Mesendoderm (in vitro differentiated cells): ENCODE measurements around the gene WEE2.
A peak's percentile ranks its signal among the peaks of the same experiment; 100 is the strongest.

Source experiments
- DNase-seq: peaks from one replicate; pipeline ENCODE4 v3.0.0; 2013
- H2AK5ac ChIP-seq: 2 replicates; pipeline ENCODE4 v1.6.1; 2013; ENCODE audit warnings: low read length, inconsistent platforms
- H2BK120ac ChIP-seq: 2 replicates; pipeline ENCODE4 v1.6.1; 2013; ENCODE audit warnings: low read depth, mild to moderate bottlenecking, low read length, moderate library complexity, mixed read lengths
- H2BK15ac ChIP-seq: replicated peaks from 2 replicates; pipeline ENCODE4 v1.6.1; 2013; ENCODE audit warnings: low read depth, mild to moderate bottlenecking, moderate library complexity
- H2BK5ac ChIP-seq: 2 replicates; pipeline ENCODE4 v1.6.1; 2013; ENCODE audit warnings: low read length, inconsistent platforms
- H3K18ac ChIP-seq: 2 replicates; pipeline ENCODE4 v1.6.1; 2013; ENCODE audit warnings: mild to moderate bottlenecking, low read length, mixed read lengths
- H3K23ac ChIP-seq: one replicate; pipeline ENCODE4 v1.6.1; 2013; ENCODE audit warnings: low read length
- H3K27ac ChIP-seq: 2 replicates; pipeline ENCODE4 v1.5.1; 2013; ENCODE audit warnings: low read depth, mild to moderate bottlenecking, inconsistent platforms, low read length, moderate library complexity
- H3K27me3 ChIP-seq: 2 replicates; pipeline ENCODE4 v1.6.1; 2013; ENCODE audit warnings: low read length, control low read depth, mild to moderate bottlenecking, inconsistent platforms; ENCODE audit not compliant: insufficient read depth, poor library complexity
- H3K36me3 ChIP-seq: 2 replicates; pipeline ENCODE4 v1.6.1; 2013; ENCODE audit warnings: low read length, inconsistent platforms; ENCODE audit not compliant: control insufficient read depth, insufficient read depth
- H3K4ac ChIP-seq: one replicate; pipeline ENCODE4 v1.6.1; 2013; ENCODE audit warnings: low read depth, mild to moderate bottlenecking, low read length, moderate library complexity
- H3K4me1 ChIP-seq: 2 replicates; pipeline ENCODE4 v1.6.1; 2013; ENCODE audit warnings: low read depth, low read length, inconsistent platforms; ENCODE audit not compliant: control insufficient read depth
- H3K4me2 ChIP-seq: 2 replicates; pipeline ENCODE4 v1.6.1; 2013; ENCODE audit warnings: low read length
- H3K4me3 ChIP-seq: 2 replicates; pipeline ENCODE4 v1.5.1; 2013; ENCODE audit warnings: mild to moderate bottlenecking, low read length
- H3K56ac ChIP-seq: one replicate; pipeline ENCODE4 v1.6.1; 2013; ENCODE audit warnings: low read length
- H3K79me1 ChIP-seq: 2 replicates; pipeline ENCODE4 v1.6.1; 2013; ENCODE audit warnings: low read length, inconsistent platforms
- H3K79me2 ChIP-seq: 2 replicates; pipeline ENCODE4 v1.6.1; 2013; ENCODE audit warnings: mild to moderate bottlenecking, low read length; ENCODE audit not compliant: control insufficient read depth, insufficient read depth
- H3K9ac ChIP-seq: 2 replicates; pipeline ENCODE4 v1.6.1; 2013; ENCODE audit warnings: low read length, inconsistent platforms
- H4K5ac ChIP-seq: one replicate; pipeline ENCODE4 v1.6.1; 2013; ENCODE audit warnings: low read length
- H4K8ac ChIP-seq: one replicate; pipeline ENCODE4 v1.6.1; 2013; ENCODE audit warnings: low read depth, mild to moderate bottlenecking, control low read depth, low read length, moderate library complexity
- WGBS: extraction: QIAGEN DNeasy Blood & Tissue Kit; methylation state at CpG from one replicate; pipeline ENCODE4 v1.1.7; 2013; ENCODE audit warnings: low lambda C conversion rate, missing lambda C conversion rate; ENCODE audit not compliant: insufficient coverage; ENCODE audit errors: extremely low coverage; 5-methylcytosine and 5-hydroxymethylcytosine counted together

The WEE2 gene

DNA sequence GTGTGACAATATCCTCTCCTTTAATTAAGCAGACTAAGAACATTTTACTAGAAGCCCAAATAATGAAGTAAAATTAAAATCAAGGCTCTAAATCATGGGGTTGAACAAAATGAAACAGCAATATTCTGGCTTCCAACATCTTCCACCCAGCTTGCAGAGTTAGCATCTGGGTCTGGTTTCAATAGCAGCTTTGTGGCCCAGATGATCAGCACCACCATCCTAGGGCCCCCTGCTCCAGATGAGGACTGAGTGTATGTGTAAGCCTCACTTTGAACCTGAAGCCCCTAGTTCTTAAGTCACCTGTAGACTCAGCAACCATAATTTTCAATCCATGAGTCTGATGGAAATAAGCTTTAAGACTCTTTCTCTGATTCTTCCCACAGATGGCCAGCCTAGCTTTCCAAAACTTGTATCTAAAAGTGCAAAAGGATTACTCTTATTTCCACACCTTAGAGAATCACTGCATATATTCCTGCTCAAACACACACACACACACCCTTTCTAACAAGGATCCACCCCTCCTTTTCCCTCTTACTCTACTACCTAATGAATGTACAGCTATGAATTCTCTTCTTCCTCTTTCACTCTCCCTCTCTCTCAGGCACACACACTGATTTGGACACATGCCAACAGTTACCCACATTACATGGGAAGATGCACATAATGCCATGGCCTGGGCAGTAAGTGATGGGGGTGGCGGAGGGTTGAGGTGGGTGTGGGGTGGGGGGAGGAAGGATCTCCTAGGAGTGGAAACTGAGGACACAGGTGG is 9.7 kb upstream of the WEE2 start:
- Histone ChIP-seq H3K4me3 (no peak overlapping the region), H3K56ac (no peak overlapping the region), H3K27ac (no peak overlapping the region), H3K79me1 (peaks cover 15% of the 10 kb centered on the region), H2AK5ac (no peak overlapping the region), H3K79me2 (peaks cover 15% of the 10 kb centered on the region), H3K4me1 (peaks cover 8% of the 10 kb centered on the region), H3K4ac (no peak overlapping the region), H3K23ac (no peak overlapping the region), H2BK5ac (no peak overlapping the region), H3K27me3 (no peaks in the 10 kb centered on the region), H2BK120ac (no peak overlapping the region), H2BK15ac (no peak overlapping the region), H3K36me3 (no peaks in the 10 kb centered on the region), H3K18ac (no peak overlapping the region), H3K4me2 (no peak overlapping the region), H4K5ac (no peak overlapping the region), H3K9ac (no peak overlapping the region), H4K8ac (no peak overlapping the region)
- no CpG with 5 or more reads among the region's 1 CpG for WGBS
- no peak for DNase-seq

DNA sequence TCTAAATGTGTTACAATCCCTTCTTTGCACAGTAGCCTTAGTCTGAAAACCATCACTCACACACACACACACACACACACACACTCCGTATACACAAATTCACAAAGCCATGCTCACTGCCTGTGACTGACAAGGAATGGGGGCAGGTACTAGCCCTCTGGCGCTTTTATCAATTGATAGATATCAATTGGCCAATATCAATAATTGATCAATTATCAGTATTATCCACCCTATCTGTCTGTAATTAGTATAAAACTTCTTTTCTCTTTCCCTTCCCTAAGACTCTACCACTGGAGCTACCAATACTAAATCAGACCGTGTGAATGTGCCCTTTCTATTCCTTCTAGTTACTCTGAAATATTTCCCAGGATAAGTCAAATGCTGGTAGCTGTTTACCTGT is 8.3 kb upstream of the WEE2 start:
- H2AK5ac ChIP-seq = no peak overlapping the region
- DNase-seq = no peak
- peaks cover 8% of the 10 kb centered on the region for H3K4me1 ChIP-seq
- H4K5ac ChIP-seq = no peak overlapping the region
- H2BK15ac ChIP-seq = no peak overlapping the region
- H3K56ac ChIP-seq = no peak overlapping the region
- no peak overlapping the region for H3K4me2 ChIP-seq
- peaks cover 15% of the 10 kb centered on the region for H3K79me2 ChIP-seq
- H3K23ac ChIP-seq = no peak overlapping the region
- no CpG with 5 or more reads among the region's 3 CpGs for WGBS
- H3K27ac ChIP-seq = no peak overlapping the region
- no peak overlapping the region for H3K18ac ChIP-seq
- H2BK5ac ChIP-seq = no peak overlapping the region
- H3K4ac ChIP-seq = no peak overlapping the region
- no peak overlapping the region for H4K8ac ChIP-seq
- no peaks in the 10 kb centered on the region for H3K36me3 ChIP-seq
- H3K9ac ChIP-seq = no peak overlapping the region
- peaks cover 12% of the 10 kb centered on the region for H3K79me1 ChIP-seq
- H3K4me3 ChIP-seq = no peak overlapping the region
- H2BK120ac ChIP-seq = no peak overlapping the region
- H3K27me3 ChIP-seq = no peaks in the 10 kb centered on the region

DNA sequence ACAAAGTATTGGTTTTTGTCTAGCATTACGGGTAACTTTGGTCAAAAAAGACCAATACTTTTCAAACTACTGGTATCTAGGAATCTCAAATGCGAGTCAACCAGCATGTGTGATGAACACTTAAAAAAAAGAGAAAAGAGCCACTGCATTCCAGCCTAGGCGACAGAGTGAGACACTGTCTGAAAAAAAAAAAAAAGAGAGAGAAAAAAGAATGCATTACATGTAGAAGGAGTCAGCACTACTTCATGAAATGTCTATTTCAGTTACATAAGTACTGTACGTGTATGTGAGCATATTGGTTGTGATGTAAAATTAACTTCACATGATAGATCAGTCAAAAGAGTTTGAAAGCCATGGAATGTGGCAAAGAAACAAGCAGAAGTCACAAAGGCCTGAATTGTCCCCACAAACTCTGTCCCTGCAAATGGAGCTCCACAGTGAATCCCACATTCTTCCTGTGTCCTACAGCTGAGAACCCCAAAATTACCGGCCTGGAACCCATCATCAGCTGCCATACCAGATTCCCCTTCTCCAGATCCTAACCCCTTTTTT is 7.8 kb upstream of the WEE2 start:
- H2AK5ac ChIP-seq = no peak overlapping the region

DNA sequence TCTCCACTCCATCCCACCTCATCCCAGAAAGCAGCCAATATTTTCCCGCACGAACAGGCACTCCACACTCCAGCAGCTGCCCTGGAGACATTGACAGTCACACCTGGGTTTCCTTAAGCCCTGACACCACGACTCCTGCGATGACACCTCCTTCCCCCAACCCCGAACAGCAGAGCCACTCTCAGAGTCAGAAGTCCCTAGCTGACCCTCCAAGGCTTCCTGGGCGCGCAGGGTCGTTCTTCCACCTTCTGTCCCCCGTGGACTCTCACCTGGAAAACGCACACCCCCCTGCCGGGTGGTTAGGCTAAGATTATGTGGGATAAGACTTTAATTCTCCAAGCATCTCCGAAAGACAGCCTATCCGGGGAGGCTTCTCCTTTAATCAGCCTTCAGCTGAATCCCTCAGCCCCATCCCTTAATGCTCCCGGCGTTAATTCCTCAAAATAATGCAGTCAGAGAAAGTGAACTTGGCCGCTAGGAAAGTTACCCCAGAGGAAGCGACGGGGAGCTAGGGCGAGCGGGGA is 7.2 kb upstream of the WEE2 start:
- no peak overlapping the region for H2AK5ac ChIP-seq
- H3K18ac ChIP-seq = no peak overlapping the region
- H3K27me3 ChIP-seq = no peaks in the 10 kb centered on the region
- peak overlapping the region; percentile 49 for H3K4me3 ChIP-seq
- H3K23ac ChIP-seq = no peak overlapping the region
- H3K36me3 ChIP-seq = no peaks in the 10 kb centered on the region
- H4K8ac ChIP-seq = no peak overlapping the region
- H2BK5ac ChIP-seq = no peak overlapping the region
- no peak overlapping the region for H2BK15ac ChIP-seq
- WGBS = no CpG with 5 or more reads among the region's 20 CpGs
- peak; percentile 63 for DNase-seq
- peak overlapping the region; percentile 56 for H3K56ac ChIP-seq
- no peak overlapping the region for H2BK120ac ChIP-seq
- peaks cover 13% of the 10 kb centered on the region for H3K79me2 ChIP-seq
- H3K9ac ChIP-seq = peak overlapping the region; percentile 60
- H3K4me1 ChIP-seq = peaks cover 8% of the 10 kb centered on the region
- H4K5ac ChIP-seq = no peak overlapping the region
- H3K79me1 ChIP-seq = peaks cover 8% of the 10 kb centered on the region
- H3K4ac ChIP-seq = no peak overlapping the region
- no peak overlapping the region for H3K27ac ChIP-seq
- H3K4me2 ChIP-seq = peak overlapping the region; percentile 72

More for the DNA sequence above, 7.8 kb upstream of the WEE2 start:
- Histone ChIP-seq H3K56ac (peak overlapping the region; percentile 56), H4K8ac (no peak overlapping the region), H2BK15ac (no peak overlapping the region), H3K9ac (peak overlapping the region; percentile 60), H3K23ac (no peak overlapping the region), H3K79me1 (peaks cover 12% of the 10 kb centered on the region), H4K5ac (no peak overlapping the region), H3K27me3 (no peaks in the 10 kb centered on the region), H3K4me1 (peaks cover 8% of the 10 kb centered on the region), H3K4me3 (no peak overlapping the region), H3K79me2 (peaks cover 15% of the 10 kb centered on the region), H3K36me3 (no peaks in the 10 kb centered on the region), H3K4me2 (peak overlapping the region; percentile 72), H3K18ac (no peak overlapping the region), H2BK5ac (no peak overlapping the region), H3K4ac (no peak overlapping the region), H3K27ac (no peak overlapping the region), H2BK120ac (no peak overlapping the region)
- DNase-seq = no peak
- no CpG with 5 or more reads among the region's 5 CpGs for WGBS

DNA sequence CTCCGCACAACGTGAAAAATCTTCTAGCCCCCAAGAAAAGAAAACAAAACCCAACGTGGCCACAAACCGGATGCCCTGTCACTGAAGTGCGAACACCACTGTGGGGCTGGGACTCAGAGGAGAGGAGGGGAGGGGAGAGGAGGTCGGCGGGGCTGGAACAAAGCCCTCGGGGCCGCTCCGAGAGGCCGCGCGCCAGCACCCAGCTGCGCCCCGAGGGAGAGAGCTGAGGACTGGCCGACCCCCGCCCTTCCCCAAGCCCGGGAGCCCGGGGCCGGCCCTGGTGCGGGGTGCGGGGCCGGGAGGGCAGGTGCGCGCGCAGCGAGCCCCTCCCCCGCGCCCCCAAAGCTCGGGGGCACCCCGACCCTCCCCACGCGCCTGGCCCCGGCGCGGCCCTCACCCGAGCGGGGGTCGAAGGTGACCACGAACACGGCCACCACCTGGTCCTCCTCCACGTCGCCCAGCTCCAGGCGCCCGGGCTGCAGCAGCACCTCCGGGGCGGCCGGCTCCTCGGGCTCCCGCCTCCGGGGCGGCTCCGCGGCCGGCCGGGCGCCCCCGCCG is 6.6 kb upstream of the WEE2 start:
- peak overlapping the region; percentile 86 for H3K56ac ChIP-seq
- H3K79me1 ChIP-seq = peaks cover 7% of the 10 kb centered on the region
- H2BK5ac ChIP-seq = no peak overlapping the region
- H3K9ac ChIP-seq = peak overlapping the region; percentile 69
- H3K27ac ChIP-seq = peak overlapping the region; percentile 74
- H3K18ac ChIP-seq = peak overlapping the region; percentile 99
- H3K27me3 ChIP-seq = no peaks in the 10 kb centered on the region
- peaks cover 10% of the 10 kb centered on the region for H3K79me2 ChIP-seq
- H3K36me3 ChIP-seq = no peaks in the 10 kb centered on the region
- peak overlapping the region; percentile 29 for H3K4me2 ChIP-seq
- H2BK120ac ChIP-seq = peak overlapping the region; percentile 97
- H3K23ac ChIP-seq = no peak overlapping the region
- peak overlapping the region; percentile 47 for H3K4me3 ChIP-seq
- no peak overlapping the region for H4K8ac ChIP-seq
- no peak overlapping the region for H4K5ac ChIP-seq
- no peak overlapping the region for H2AK5ac ChIP-seq
- peak; percentile 76 for DNase-seq
- peaks cover 8% of the 10 kb centered on the region for H3K4me1 ChIP-seq
- WGBS = no CpG with 5 or more reads among the region's 59 CpGs
- no peak overlapping the region for H2BK15ac ChIP-seq
- H3K4ac ChIP-seq = peak overlapping the region; percentile 62
